ENCODE measurements around the gene ITGA3. TPM values are rescaled to one million over a fixed set of nuclear protein-coding genes. Genes with fewer than 3 reads are reported as not detected.

ITGA3 gene
- total and polyA plus RNA-seq, 2 of the 13 experiments (the other 11 are each of a cell fraction or from before 2014, with no cell fraction given): 0.48 to 0.69 TPM

DNA sequence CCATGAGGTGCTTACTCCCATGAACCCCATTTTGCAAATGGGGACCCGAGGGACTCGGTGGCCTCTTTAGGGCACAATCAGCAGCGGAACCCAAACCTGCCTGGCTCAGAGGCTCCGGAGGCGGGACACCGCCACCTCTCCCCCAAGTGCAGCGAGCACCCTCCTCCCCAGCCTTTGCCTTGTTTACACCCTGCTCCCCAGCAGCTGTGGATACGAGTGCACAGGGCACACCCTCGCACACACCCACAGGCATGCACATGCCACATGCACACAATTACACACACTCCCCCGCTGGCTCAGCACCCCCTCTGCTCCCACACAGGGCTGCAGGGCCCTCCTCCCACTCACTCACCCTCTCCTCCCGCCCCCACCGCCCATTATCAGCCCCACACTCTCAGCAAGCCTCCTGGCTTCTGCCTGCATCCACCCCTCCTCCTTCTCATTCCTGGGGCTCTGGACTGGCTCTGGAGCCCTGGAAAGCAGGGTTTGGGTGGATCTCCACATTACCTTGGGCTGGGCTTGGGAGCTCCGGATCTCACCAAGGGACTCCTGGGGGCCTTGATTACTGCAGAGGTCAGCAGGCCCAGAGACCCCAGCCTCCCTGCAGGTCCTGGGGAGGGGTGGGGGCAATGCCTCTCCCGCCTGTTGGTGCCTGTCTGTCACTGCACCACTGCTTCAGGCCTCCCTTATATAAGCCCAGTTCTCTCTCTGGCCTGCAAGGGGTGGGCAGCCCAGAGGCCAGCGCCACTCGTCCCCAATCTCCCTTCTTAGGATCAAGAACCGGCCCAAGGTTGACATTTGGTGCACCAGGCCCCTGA lies 45.6 kb downstream of the ITGA3 start:
- Histone ChIP-seq H2AFZ (ENCODE audit: low read length) (no peak overlapping the region), H4K20me1 (ENCODE audit: insufficient read depth, low read length) (no peaks in the 10 kb centered on the region), H3K27ac (ENCODE audit: extremely low read length, insufficient read depth, low read length) (peak overlapping the region; percentile 68), H3K36me3 (replicated peaks in 1 of 2; ENCODE audit: control insufficient read depth in 1 of 2, insufficient read depth in 2 of 2, low read length in 2 of 2) (peaks cover 0 to 4% of the 10 kb centered on the region in 2 experiments; a peak in 1 of 5 replicates), H3K4me2 (ENCODE audit: low read depth, low read length) (peak overlapping the region; percentile 63), H3K9me3 (ENCODE audit: low read length) (no peaks in the 10 kb centered on the region), H3K79me2 (ENCODE audit: insufficient read depth, low read length) (no peaks in the 10 kb centered on the region), H3K9ac (ENCODE audit: insufficient read depth, low read depth, low read length) (peak overlapping the region; percentile 46), H3K4me1 (ENCODE audit: insufficient read depth, low read length) (peaks cover 40% of the 10 kb centered on the region), H3K4me3 (replicated peaks in 1 of 3; ENCODE audit: insufficient read depth in 1 of 3, low read depth in 2 of 3, low read length in 3 of 3) (peak overlapping the region in 2 of 3 experiments; percentile 27 to 49; a peak in 4 of 6 replicates), H3K27me3 (ENCODE audit: control insufficient read depth in 1 of 2, insufficient read depth in 2 of 2, low read length in 2 of 2) (no peaks in the 10 kb centered on the region)
- peak; percentile 78 for ATAC-seq
- CTCF ChIA-PET (ENCODE audit: low intra/inter-chr PET ratio, low total read pairs): no interaction called here
- POLR2A ChIA-PET: interaction anchor here (0.9 to 2.9 kb wide), 7 partner anchors 7 to 245 kb away, joined by 3 to 32 read pairs (median 4); partner anchors contain the start of gene XYLT2
- TSS peak; percentile 68 for BruUV-seq (replicated peaks)
- in situ Hi-C loops (cut with HindIII; ENCODE audit: extremely low pct_ligation_motif_present, low pct_unique_long_range_greater_than_20kb): no loop called here
- no peak for DNase-seq (ENCODE audit: low spot score)
- intact Hi-C loops (cut with micrococcal nuclease; ENCODE audit: unreplicated experiment): no loop called here
- peak; percentile 12 for FAIRE-seq
- WGBS (ENCODE audit: low lambda C conversion rate): 28% methylated on average over 14 of the region's 17 CpGs
- TF ChIP-seq, protein P1, sequence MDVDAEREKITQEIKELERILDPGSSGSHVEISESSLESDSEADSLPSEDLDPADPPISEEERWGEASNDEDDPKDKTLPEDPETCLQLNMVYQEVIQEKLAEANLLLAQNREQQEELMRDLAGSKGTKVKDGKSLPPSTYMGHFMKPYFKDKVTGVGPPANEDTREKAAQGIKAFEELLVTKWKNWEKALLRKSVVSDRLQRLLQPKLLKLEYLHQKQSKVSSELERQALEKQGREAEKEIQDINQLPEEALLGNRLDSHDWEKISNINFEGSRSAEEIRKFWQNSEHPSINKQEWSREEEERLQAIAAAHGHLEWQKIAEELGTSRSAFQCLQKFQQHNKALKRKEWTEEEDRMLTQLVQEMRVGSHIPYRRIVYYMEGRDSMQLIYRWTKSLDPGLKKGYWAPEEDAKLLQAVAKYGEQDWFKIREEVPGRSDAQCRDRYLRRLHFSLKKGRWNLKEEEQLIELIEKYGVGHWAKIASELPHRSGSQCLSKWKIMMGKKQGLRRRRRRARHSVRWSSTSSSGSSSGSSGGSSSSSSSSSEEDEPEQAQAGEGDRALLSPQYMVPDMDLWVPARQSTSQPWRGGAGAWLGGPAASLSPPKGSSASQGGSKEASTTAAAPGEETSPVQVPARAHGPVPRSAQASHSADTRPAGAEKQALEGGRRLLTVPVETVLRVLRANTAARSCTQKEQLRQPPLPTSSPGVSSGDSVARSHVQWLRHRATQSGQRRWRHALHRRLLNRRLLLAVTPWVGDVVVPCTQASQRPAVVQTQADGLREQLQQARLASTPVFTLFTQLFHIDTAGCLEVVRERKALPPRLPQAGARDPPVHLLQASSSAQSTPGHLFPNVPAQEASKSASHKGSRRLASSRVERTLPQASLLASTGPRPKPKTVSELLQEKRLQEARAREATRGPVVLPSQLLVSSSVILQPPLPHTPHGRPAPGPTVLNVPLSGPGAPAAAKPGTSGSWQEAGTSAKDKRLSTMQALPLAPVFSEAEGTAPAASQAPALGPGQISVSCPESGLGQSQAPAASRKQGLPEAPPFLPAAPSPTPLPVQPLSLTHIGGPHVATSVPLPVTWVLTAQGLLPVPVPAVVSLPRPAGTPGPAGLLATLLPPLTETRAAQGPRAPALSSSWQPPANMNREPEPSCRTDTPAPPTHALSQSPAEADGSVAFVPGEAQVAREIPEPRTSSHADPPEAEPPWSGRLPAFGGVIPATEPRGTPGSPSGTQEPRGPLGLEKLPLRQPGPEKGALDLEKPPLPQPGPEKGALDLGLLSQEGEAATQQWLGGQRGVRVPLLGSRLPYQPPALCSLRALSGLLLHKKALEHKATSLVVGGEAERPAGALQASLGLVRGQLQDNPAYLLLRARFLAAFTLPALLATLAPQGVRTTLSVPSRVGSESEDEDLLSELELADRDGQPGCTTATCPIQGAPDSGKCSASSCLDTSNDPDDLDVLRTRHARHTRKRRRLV (CRISPR knock-in tag; IDR thresholded peaks at IDR 0.05): 0 out of 2 replicates have a peak, but pooled peaks have one; percentile 37
- TF ChIP-seq ZNF33A (CRISPR knock-in tag; IDR thresholded peaks at IDR 0.05; ENCODE audit: borderline replicate concordance) (no peak), ADNP (CRISPR knock-in tag; IDR thresholded peaks at IDR 0.05) (no peak), NCOA5 (CRISPR knock-in tag; IDR thresholded peaks at IDR 0.05) (no peak), GTF3A (CRISPR knock-in tag; conservative IDR thresholded peaks at IDR 0.05) (no peak), PHF20 (CRISPR knock-in tag; IDR thresholded peaks at IDR 0.05) (no peak), CBFB (CRISPR knock-in tag; IDR thresholded peaks at IDR 0.05) (no peak), ZNF230 (CRISPR knock-in tag; IDR thresholded peaks at IDR 0.05) (no peak), ZNF547 (CRISPR knock-in tag; IDR thresholded peaks at IDR 0.05) (no peak), GLI4 (CRISPR knock-in tag; IDR thresholded peaks at IDR 0.05; ENCODE audit: borderline replicate concordance) (no peak), HHEX (CRISPR knock-in tag; IDR thresholded peaks at IDR 0.05) (no peak), NBN (conservative IDR thresholded peaks at IDR 0.05) (no peak), STAG1 (CRISPR knock-in tag; IDR thresholded peaks at IDR 0.05) (no peak), ZSCAN12 (CRISPR knock-in tag; IDR thresholded peaks at IDR 0.05) (no peak), RXRB (CRISPR knock-in tag; IDR thresholded peaks at IDR 0.05; ENCODE audit: borderline replicate concordance) (peak; percentile 50; the same call in 1 of the 2 replicates), ZNF10 (CRISPR knock-in tag; IDR thresholded peaks at IDR 0.05; ENCODE audit: borderline replicate concordance, low read depth) (no peak), SMARCE1 (IDR thresholded peaks at IDR 0.05; ENCODE audit: borderline replicate concordance) (no peak)
- TF ChIP-seq, protein P2, sequence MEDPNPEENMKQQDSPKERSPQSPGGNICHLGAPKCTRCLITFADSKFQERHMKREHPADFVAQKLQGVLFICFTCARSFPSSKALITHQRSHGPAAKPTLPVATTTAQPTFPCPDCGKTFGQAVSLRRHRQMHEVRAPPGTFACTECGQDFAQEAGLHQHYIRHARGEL (CRISPR knock-in tag; IDR thresholded peaks at IDR 0.05): no peak
- TF ChIP-seq, protein P3, sequence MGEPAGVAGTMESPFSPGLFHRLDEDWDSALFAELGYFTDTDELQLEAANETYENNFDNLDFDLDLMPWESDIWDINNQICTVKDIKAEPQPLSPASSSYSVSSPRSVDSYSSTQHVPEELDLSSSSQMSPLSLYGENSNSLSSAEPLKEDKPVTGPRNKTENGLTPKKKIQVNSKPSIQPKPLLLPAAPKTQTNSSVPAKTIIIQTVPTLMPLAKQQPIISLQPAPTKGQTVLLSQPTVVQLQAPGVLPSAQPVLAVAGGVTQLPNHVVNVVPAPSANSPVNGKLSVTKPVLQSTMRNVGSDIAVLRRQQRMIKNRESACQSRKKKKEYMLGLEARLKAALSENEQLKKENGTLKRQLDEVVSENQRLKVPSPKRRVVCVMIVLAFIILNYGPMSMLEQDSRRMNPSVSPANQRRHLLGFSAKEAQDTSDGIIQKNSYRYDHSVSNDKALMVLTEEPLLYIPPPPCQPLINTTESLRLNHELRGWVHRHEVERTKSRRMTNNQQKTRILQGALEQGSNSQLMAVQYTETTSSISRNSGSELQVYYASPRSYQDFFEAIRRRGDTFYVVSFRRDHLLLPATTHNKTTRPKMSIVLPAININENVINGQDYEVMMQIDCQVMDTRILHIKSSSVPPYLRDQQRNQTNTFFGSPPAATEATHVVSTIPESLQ (CRISPR knock-in tag; conservative IDR thresholded peaks at IDR 0.05): no peak
